Large intestine (tissue), 3 donors: Measurements from ENCODE around the gene WBP1L. TPM values are rescaled to one million over a fixed set of nuclear protein-coding genes. Genes with fewer than 3 reads are reported as not detected.

ENCODE experiments used
- DNase-seq, 2 donors: peaks; one replicate each; pipeline versions ENCODE4 v3.0.0 to v3.0.0-alpha.2; 2013
- H3K27ac ChIP-seq: one replicate; pipeline ENCODE4 v1.5.1; 2013; ENCODE audit warnings: low read length
- H3K27me3 ChIP-seq: 2 replicates; pipeline ENCODE4 v1.6.1; 2013; ENCODE audit warnings: low read length; ENCODE audit not compliant: control insufficient read depth, insufficient read depth
- H3K36me3 ChIP-seq: 2 replicates; pipeline ENCODE4 v1.6.1; 2013; ENCODE audit warnings: low read length; ENCODE audit not compliant: control insufficient read depth, insufficient read depth
- H3K4me1 ChIP-seq: one replicate; pipeline ENCODE4 v1.6.1; 2013; ENCODE audit warnings: low read length; ENCODE audit not compliant: control insufficient read depth, insufficient read depth
- H3K4me3 ChIP-seq: one replicate; pipeline ENCODE4 v1.5.1; 2013; ENCODE audit warnings: low read length
- H3K9me3 ChIP-seq: one replicate; pipeline ENCODE4 v1.6.1; 2013; ENCODE audit warnings: mild to moderate bottlenecking, low read depth, low read length, moderate library complexity; ENCODE audit not compliant: control insufficient read depth
- WGBS: methylation state at CpG from one replicate; pipeline ENCODE4 v1.1.5; 2013; ENCODE audit warnings: low lambda C conversion rate; ENCODE audit not compliant: insufficient coverage; 5-methylcytosine and 5-hydroxymethylcytosine counted together
- polyA plus RNA-seq: library from polyadenylated mRNA; unstranded; fragments of 120-200 nt; gene quantifications from one replicate; pipeline ENCODE4 v1.2.1, GENCODE V29; 2013

WBP1L gene
- polyA plus RNA-seq, 1 donor, result 34.6 TPM

- WGBS, result 100% methylated on average over 1 of the region's 2 CpGs
- Histone ChIP-seq H3K4me1 (peaks cover 3% of the 10 kb centered on the region), H3K9me3 (no peaks in the 10 kb centered on the region), H3K36me3 (peaks cover 10% of the 10 kb centered on the region), H3K4me3 (no peak overlapping the region), H3K27ac (no peak overlapping the region), H3K27me3 (no peaks in the 10 kb centered on the region)
- no peak for DNase-seq
These were observed 116.2 kb downstream of the WBP1L start for GRCh38 chr10:102859911-102860310.

GRCh38 chr10:102863660-102864059, 119.9 kb downstream of the WBP1L start:
- no peaks in the 10 kb centered on the region for H3K9me3 ChIP-seq
- H3K27ac ChIP-seq, result no peak overlapping the region
- no peak overlapping the region for H3K4me3 ChIP-seq
- peaks cover 10% of the 10 kb centered on the region for H3K36me3 ChIP-seq
- peaks cover 3% of the 10 kb centered on the region for H3K4me1 ChIP-seq
- no CpG with 5 or more reads among the region's 2 CpGs for WGBS
- H3K27me3 ChIP-seq, result no peaks in the 10 kb centered on the region
- DNase-seq, result no peak

GRCh38 chr10:102865620-102866019, 121.9 kb downstream of the WBP1L start:
- H3K36me3 ChIP-seq, result peaks cover 7% of the 10 kb centered on the region
- no peak for DNase-seq
- no peak overlapping the region for H3K4me3 ChIP-seq
- H3K9me3 ChIP-seq, result no peaks in the 10 kb centered on the region
- H3K4me1 ChIP-seq, result peaks cover 6% of the 10 kb centered on the region
- 88% methylated on average over 1 of the region's 3 CpGs for WGBS
- no peaks in the 10 kb centered on the region for H3K27me3 ChIP-seq
- H3K27ac ChIP-seq, result no peak overlapping the region

Other genes starting within 250 kb of the WBP1L start
- 56.6 TPM for gene ACTR1A, start 241.2 kb upstream of the WBP1L start, polyA plus RNA-seq
- 12.9 TPM for gene SUFU, start 240.0 kb upstream of the WBP1L start, polyA plus RNA-seq
- gene TRIM8, start 99.5 kb upstream of the WBP1L start, polyA plus RNA-seq, result 56.3 TPM
- 9.0 TPM for gene ARL3, start 29.6 kb upstream of the WBP1L start, polyA plus RNA-seq
- 27.3 TPM for gene SFXN2, start 29.3 kb upstream of the WBP1L start, polyA plus RNA-seq
- gene CYP17A1, start 93.5 kb downstream of the WBP1L start, polyA plus RNA-seq, result 0.60 TPM
- 54.6 TPM for gene BORCS7, start 110.3 kb downstream of the WBP1L start, polyA plus RNA-seq
- 15.5 TPM for gene AS3MT, start 125.5 kb downstream of the WBP1L start, polyA plus RNA-seq
- gene CNNM2, start 174.3 kb downstream of the WBP1L start, polyA plus RNA-seq, result 12.5 TPM